H9 (cell line): Measurements from ENCODE around the gene C2CD2. TPM values are rescaled to one million over a fixed set of nuclear protein-coding genes. Genes with fewer than 3 reads are reported as not detected.

Experiments
- DNase-seq: peaks from one replicate; pipeline ENCODE4 v3.0.0-alpha.2; 2017
- H2AFZ ChIP-seq: one replicate; pipeline ENCODE4 v1.6.1; 2013; ENCODE audit warnings: mild to moderate bottlenecking, low read length, control low read depth, moderate library complexity
- H2AK5ac ChIP-seq: 2 replicates; pipeline ENCODE4 v1.6.1; 2013; ENCODE audit warnings: low read length, control low read depth, mixed read lengths; ENCODE audit not compliant: insufficient read length
- H2BK120ac ChIP-seq: one replicate; pipeline ENCODE4 v1.6.1; 2013; ENCODE audit warnings: low read depth, mild to moderate bottlenecking, low read length, control low read depth, inconsistent platforms; ENCODE audit not compliant: poor library complexity, severe bottlenecking
- H2BK12ac ChIP-seq: 2 replicates; pipeline ENCODE4 v1.6.1; 2013; ENCODE audit warnings: low read length, control low read depth, mixed read lengths, low read depth; ENCODE audit not compliant: insufficient read length
- H2BK15ac ChIP-seq: 2 replicates; pipeline ENCODE4 v1.6.1; 2013; ENCODE audit warnings: low read depth, low read length, control low read depth
- H2BK20ac ChIP-seq: one replicate; pipeline ENCODE4 v1.6.1; 2013; ENCODE audit warnings: low read depth, mild to moderate bottlenecking, low read length, control low read depth, inconsistent platforms; ENCODE audit not compliant: poor library complexity, severe bottlenecking
- H2BK5ac ChIP-seq: 2 replicates; pipeline ENCODE4 v1.6.1; 2013; ENCODE audit warnings: low read length, control low read depth, mixed read lengths; ENCODE audit not compliant: insufficient read length
- H3K14ac ChIP-seq: 2 replicates; pipeline ENCODE4 v1.6.1; 2013; ENCODE audit warnings: low read length, control low read depth; ENCODE audit not compliant: insufficient read depth
- H3K18ac ChIP-seq: 2 replicates; pipeline ENCODE4 v1.6.1; 2013; ENCODE audit warnings: low read depth, mild to moderate bottlenecking, mixed read lengths, low read length, control low read depth; ENCODE audit not compliant: insufficient read length
- H3K23ac ChIP-seq: 2 replicates; pipeline ENCODE4 v1.6.1; 2013; ENCODE audit warnings: low read length, control low read depth, mixed read lengths, low read depth; ENCODE audit not compliant: insufficient read length
- H3K23me2 ChIP-seq: 2 replicates; pipeline ENCODE4 v1.6.1; 2013; ENCODE audit warnings: low read depth, mild to moderate bottlenecking, mixed read lengths, low read length, control low read depth; ENCODE audit not compliant: insufficient read length, poor library complexity, severe bottlenecking
- H3K27ac ChIP-seq: 2 replicates; pipeline ENCODE4 v1.5.1; 2013; ENCODE audit warnings: low read length, control low read depth, mixed read lengths, low read depth; ENCODE audit not compliant: insufficient read length
- H3K27me3 ChIP-seq: 2 replicates; pipeline ENCODE4 v1.6.1; 2013; ENCODE audit warnings: low read length, control low read depth, inconsistent platforms; ENCODE audit not compliant: insufficient read depth
- H3K4ac ChIP-seq: 2 replicates; pipeline ENCODE4 v1.6.1; 2013; ENCODE audit warnings: low read depth, mild to moderate bottlenecking, control low read depth, inconsistent platforms, low read length, moderate library complexity
- H3K4me1 ChIP-seq: 2 replicates; pipeline ENCODE4 v1.6.1; 2013; ENCODE audit warnings: low read length, control low read depth, inconsistent platforms; ENCODE audit not compliant: insufficient read depth
- H3K4me2 ChIP-seq: 2 replicates; pipeline ENCODE4 v1.6.1; 2013; ENCODE audit warnings: low read length, control low read depth, mixed read lengths; ENCODE audit not compliant: insufficient read length, insufficient read depth
- H3K56ac ChIP-seq: 2 replicates; pipeline ENCODE4 v1.6.1; 2013; ENCODE audit warnings: low read depth, mild to moderate bottlenecking, mixed read lengths, low read length, control low read depth; ENCODE audit not compliant: insufficient read length
- H3K79me1 ChIP-seq: 2 replicates; pipeline ENCODE4 v1.6.1; 2013; ENCODE audit warnings: low read depth, mild to moderate bottlenecking, moderate library complexity, low read length, control low read depth, inconsistent platforms; ENCODE audit not compliant: insufficient read depth, poor library complexity, severe bottlenecking
- H3K79me2 ChIP-seq: 2 replicates; pipeline ENCODE4 v1.6.1; 2013; ENCODE audit warnings: low read length, control low read depth, inconsistent platforms; ENCODE audit not compliant: insufficient read depth
- H3K9ac ChIP-seq: 2 replicates; pipeline ENCODE4 v1.6.1; 2013; ENCODE audit warnings: low read length, control low read depth, mixed read lengths; ENCODE audit not compliant: insufficient read length; ENCODE audit errors: extremely low read depth
- H3K9me3 ChIP-seq: one replicate; pipeline ENCODE4 v1.6.1; 2013; ENCODE audit warnings: low read depth, low read length, inconsistent platforms; ENCODE audit not compliant: control insufficient read depth
- H3T11ph ChIP-seq: one replicate; pipeline ENCODE4 v1.6.1; 2013; ENCODE audit warnings: mild to moderate bottlenecking, low read length, control low read depth, inconsistent platforms
- H4K20me1 ChIP-seq: one replicate; pipeline ENCODE4 v1.6.1; 2013; ENCODE audit not compliant: control insufficient read depth, insufficient read length, insufficient read depth
- H4K5ac ChIP-seq: 2 replicates; pipeline ENCODE4 v1.6.1; 2013; ENCODE audit warnings: low read depth, mild to moderate bottlenecking, mixed read lengths, low read length, control low read depth; ENCODE audit not compliant: insufficient read length
- H4K8ac ChIP-seq: replicated peaks from 2 replicates; pipeline ENCODE4 v1.6.1; 2013; ENCODE audit warnings: low read length, control low read depth, mixed read lengths, low read depth; ENCODE audit not compliant: insufficient read length
- H4K91ac ChIP-seq: 2 replicates; pipeline ENCODE4 v1.6.1; 2013; ENCODE audit warnings: low read depth, mild to moderate bottlenecking, moderate library complexity, mixed read lengths, low read length, control low read depth; ENCODE audit not compliant: insufficient read length
- H3K27ac Mint-ChIP-seq, 3 experiments: 2 replicates in 2 of 3; 3 replicates in 1 of 3; pipeline ENCODE4 v1.8.0; 2020 to 2021; ENCODE audit warnings: mixed read lengths in 3 of 3, mild to moderate bottlenecking in 1 of 3, moderate library complexity in 1 of 3
- H3K27me3 Mint-ChIP-seq: 2 replicates; pipeline ENCODE4 v1.8.0; 2021; ENCODE audit warnings: low read depth, mild to moderate bottlenecking, moderate library complexity, mixed read lengths
- H3K36me3 Mint-ChIP-seq, 3 experiments: 2 replicates in 2 of 3; 3 replicates in 1 of 3; pipeline ENCODE4 v1.8.0; 2020 to 2021; ENCODE audit warnings: low read depth in 3 of 3, mixed read lengths in 3 of 3; ENCODE audit not compliant: insufficient read depth in 1 of 3
- H3K4me1 Mint-ChIP-seq, 2 experiments: 2 replicates each; pipeline ENCODE4 v1.8.0; 2020; ENCODE audit warnings: mixed read lengths in 2 of 2
- H3K4me3 Mint-ChIP-seq, 2 experiments: 2 replicates in 1 of 2; 3 replicates in 1 of 2; pipeline ENCODE4 v1.8.0; 2020 to 2021; ENCODE audit warnings: mild to moderate bottlenecking in 2 of 2, mixed read lengths in 2 of 2, moderate library complexity in 1 of 2
- H3K9me3 Mint-ChIP-seq, 2 experiments: 2 replicates in 1 of 2; 3 replicates in 1 of 2; pipeline ENCODE4 v1.8.0; 2020; ENCODE audit warnings: mild to moderate bottlenecking in 2 of 2, mixed read lengths in 2 of 2, moderate library complexity in 1 of 2
- WGBS: extraction: QIAGEN DNeasy Blood & Tissue Kit; methylation state at CpG from one replicate; pipeline ENCODE4 v1.1.7; 2013; ENCODE audit warnings: missing lambda C conversion rate, low lambda C conversion rate, mixed read lengths; ENCODE audit not compliant: insufficient read length; ENCODE audit errors: extremely low coverage; 5-methylcytosine and 5-hydroxymethylcytosine counted together
- total RNA-seq: library from RNA; stranded (reverse); gene quantifications from 2 replicates; pipeline ENCODE4 v1.2.1, GENCODE V29; 2021
- TF ChIP-seq, protein P1 (sequence below): fragments of 200-600 bp; sonication (generic); conservative IDR thresholded peaks from 3 replicates; pipeline ENCODE4 v1.8.0; 2021; ENCODE audit warnings: antibody characterized with exemption, mild to moderate bottlenecking

Gene C2CD2
- total RNA-seq, 1 experiment from 2014 or later: 14.6 TPM

DNA sequence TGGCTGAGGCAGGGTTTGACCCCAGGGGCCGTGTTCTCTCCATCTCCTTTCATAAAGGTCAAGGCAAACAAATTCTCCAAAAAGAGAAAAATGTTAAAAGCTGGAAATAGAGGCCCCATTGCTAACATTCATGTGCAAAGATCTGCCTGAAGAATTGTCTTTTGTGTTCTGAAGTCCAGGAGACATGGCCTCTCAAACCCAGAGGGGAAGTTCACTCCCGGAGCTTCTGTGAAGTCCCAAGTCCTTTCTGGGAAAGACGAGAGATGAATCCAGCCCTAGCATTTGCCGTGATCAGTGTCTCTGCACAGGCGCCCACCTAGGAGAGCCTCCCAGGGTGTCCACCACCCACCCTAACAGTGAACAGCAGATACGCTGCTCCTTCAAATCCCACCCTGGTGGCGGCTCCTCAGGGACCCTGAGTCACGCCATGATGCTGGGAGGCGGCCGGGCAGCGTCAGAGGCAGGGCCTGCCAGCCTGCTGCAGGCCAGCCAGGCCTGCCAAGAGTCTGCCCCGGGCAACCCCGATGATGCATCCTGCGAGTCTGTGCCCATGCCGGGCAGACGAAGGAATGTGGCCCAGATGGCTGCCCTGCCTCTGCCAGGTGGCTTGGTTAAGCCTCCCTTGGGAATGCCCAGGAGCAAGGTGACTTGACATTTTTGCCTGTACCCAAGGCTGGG lies 5.2 kb upstream of the C2CD2 start:
- Histone ChIP-seq H3K27ac (no peak overlapping the region), H2AFZ (no peak overlapping the region), H2BK15ac (no peak overlapping the region), H2AK5ac (no peak overlapping the region), H2BK120ac (no peak overlapping the region), H3K56ac (no peak overlapping the region), H2BK20ac (no peak overlapping the region), H4K5ac (no peak overlapping the region), H3K27me3 (no peaks in the 10 kb centered on the region), H3K4ac (no peak overlapping the region), H4K8ac (no peak overlapping the region), H3K23ac (no peak overlapping the region), H3K4me1 (no peaks in the 10 kb centered on the region; the same call in 1 of the 2 replicates), H3K14ac (no peak overlapping the region), H3K4me2 (no peak overlapping the region), H3T11ph (no peak overlapping the region), H3K79me2 (no peaks in the 10 kb centered on the region), H4K91ac (no peak overlapping the region), H3K18ac (no peak overlapping the region), H3K9me3 (no peaks in the 10 kb centered on the region), H3K23me2 (peaks cover 4% of the 10 kb centered on the region), H3K79me1 (no peaks in the 10 kb centered on the region), H2BK12ac (no peak overlapping the region), H3K9ac (no peak overlapping the region), H4K20me1 (no peaks in the 10 kb centered on the region), H2BK5ac (no peak overlapping the region)
- Mint-ChIP-seq H3K4me1 (peaks cover 14 to 19% of the 10 kb centered on the region in 2 experiments), H3K4me3 (no peak overlapping the region), H3K27me3 (peaks cover 10% of the 10 kb centered on the region), H3K27ac (no peak overlapping the region), H3K9me3 (no peaks in the 10 kb centered on the region; a peak in 2 of 5 replicates), H3K36me3 (no peaks in the 10 kb centered on the region)
- DNase-seq: no peak
- TF ChIP-seq, protein P1, sequence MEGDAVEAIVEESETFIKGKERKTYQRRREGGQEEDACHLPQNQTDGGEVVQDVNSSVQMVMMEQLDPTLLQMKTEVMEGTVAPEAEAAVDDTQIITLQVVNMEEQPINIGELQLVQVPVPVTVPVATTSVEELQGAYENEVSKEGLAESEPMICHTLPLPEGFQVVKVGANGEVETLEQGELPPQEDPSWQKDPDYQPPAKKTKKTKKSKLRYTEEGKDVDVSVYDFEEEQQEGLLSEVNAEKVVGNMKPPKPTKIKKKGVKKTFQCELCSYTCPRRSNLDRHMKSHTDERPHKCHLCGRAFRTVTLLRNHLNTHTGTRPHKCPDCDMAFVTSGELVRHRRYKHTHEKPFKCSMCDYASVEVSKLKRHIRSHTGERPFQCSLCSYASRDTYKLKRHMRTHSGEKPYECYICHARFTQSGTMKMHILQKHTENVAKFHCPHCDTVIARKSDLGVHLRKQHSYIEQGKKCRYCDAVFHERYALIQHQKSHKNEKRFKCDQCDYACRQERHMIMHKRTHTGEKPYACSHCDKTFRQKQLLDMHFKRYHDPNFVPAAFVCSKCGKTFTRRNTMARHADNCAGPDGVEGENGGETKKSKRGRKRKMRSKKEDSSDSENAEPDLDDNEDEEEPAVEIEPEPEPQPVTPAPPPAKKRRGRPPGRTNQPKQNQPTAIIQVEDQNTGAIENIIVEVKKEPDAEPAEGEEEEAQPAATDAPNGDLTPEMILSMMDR: no peak
- WGBS: no CpG with 5 or more reads among the region's 16 CpGs
